ENCODE measurements around the gene KIF3B. TPM values are rescaled to one million over a fixed set of nuclear protein-coding genes. Genes with fewer than 3 reads are reported as not detected.
A peak's percentile ranks its signal among the peaks of the same experiment; 100 is the strongest.
"Not testable (repeated sequence)": the region's sequence is repeated elsewhere in the genome, so short reads cannot be mapped to it uniquely, and the experiment has no call there.

Gene KIF3B
- total and polyA plus RNA-seq, 4 experiments from 2014 or later, result 1.6 to 14.5 (median 9.7) TPM

DNA sequence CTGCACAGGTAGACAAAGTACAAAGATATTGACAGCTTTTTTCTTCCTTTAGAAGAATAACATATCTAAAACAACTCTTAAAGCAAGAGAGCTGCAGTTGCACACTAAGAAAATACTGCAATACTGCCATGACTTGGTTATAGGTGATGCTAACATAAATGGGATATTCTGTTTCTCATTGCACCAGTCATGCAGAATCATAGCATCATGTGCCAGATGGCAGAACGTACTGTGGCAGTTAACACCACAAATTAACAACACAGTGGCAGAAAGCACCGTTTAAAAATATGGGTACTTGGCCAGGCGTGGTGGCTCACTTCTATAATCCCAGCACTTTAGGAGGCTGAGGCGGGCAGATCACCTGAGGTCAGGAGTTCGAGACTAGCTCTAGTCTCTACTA is 88.1 kb downstream of the KIF3B start:
- Histone ChIP-seq H3K9me3 (ENCODE audit: control insufficient read depth in 1 of 2, low read length in 2 of 2) (no peaks in the 10 kb centered on the region), H3K36me3 (ENCODE audit: insufficient read depth, low read length) (peaks cover 8% of the 10 kb centered on the region), H3K27me3 (ENCODE audit: insufficient read depth, low read length) (no peaks in the 10 kb centered on the region), H3K4me3 (ENCODE audit: low read length in 2 of 2) (no peak overlapping the region), H3K27ac (ENCODE audit: low read depth, low read length) (peak overlapping the region; percentile 5), H3K4me1 (ENCODE audit: insufficient read depth, low read length) (peaks cover 88% of the 10 kb centered on the region)
- CTCF ChIA-PET (ENCODE audit: partially characterized antibody), result interaction anchor here (0.6 kb wide), 1 partner anchor 23 kb away, joined by 3 read pairs; no protein-coding TSS in a partner anchor
- no peaks in the 10 kb centered on the region for H3K9me3 Mint-ChIP-seq
- H3K4me1 Mint-ChIP-seq, result peaks cover 60 to 81% (median 73%) of the 10 kb centered on the region in 4 donors
- H3K27me3 Mint-ChIP-seq, result no peaks in the 10 kb centered on the region
- peak overlapping the region in 5 of 7 donors; percentile 6 to 93 (median 36) for H3K27ac Mint-ChIP-seq
- intact Hi-C loops (cut with micrococcal nuclease), result no loop called here
- peaks cover 7 to 34% of the 10 kb centered on the region in 2 donors for H3K36me3 Mint-ChIP-seq
- peak overlapping the region in 5 of 8 donors; percentile 4 to 46 (median 16) for H3K4me3 Mint-ChIP-seq
- no peak for DNase-seq
- POLR2A ChIA-PET (ENCODE audit: partially characterized antibody), result no interaction called here

DNA sequence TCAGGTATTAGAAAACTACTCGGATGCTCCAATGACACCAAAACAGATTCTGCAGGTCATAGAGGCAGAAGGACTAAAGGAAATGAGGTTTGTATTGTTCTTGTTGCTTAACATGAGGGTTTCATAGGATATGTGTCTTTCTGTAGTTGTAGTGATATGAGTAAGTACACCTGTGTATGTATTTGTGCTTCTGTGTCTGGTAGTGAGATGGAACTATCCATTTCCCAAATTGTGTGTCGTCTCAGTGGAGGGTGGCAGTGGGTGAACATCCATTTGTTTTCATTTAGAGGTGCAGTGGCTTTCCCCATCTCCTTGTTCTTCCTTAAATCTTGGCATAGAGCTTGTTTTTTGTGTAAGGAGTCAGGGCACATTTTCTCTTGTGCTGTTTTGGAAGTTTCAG is 88.9 kb downstream of the KIF3B start:
- Mint-ChIP-seq H3K27me3 (no peaks in the 10 kb centered on the region), H3K9me3 (no peaks in the 10 kb centered on the region), H3K4me1 (peaks cover 57 to 73% (median 67%) of the 10 kb centered on the region in 4 donors), H3K36me3 (peaks cover 7 to 35% of the 10 kb centered on the region in 2 donors), H3K27ac (peak overlapping the region in 6 of 7 donors; percentile 4 to 93 (median 34)), H3K4me3 (peak overlapping the region in 4 of 8 donors; percentile 3 to 35 (median 17))
- H3K27ac ChIP-seq (ENCODE audit: low read depth, low read length), result no peak overlapping the region
- ChIA-PET POLR2A (ENCODE audit: partially characterized antibody) (interaction anchor here (0.7 kb wide), 1 partner anchor 9 kb away, joined by 3 read pairs; no protein-coding TSS in a partner anchor), CTCF (ENCODE audit: partially characterized antibody) (no interaction called here)
- peaks cover 8% of the 10 kb centered on the region for H3K36me3 ChIP-seq (ENCODE audit: insufficient read depth, low read length)
- intact Hi-C loops (cut with micrococcal nuclease), result no loop called here
- no peak for DNase-seq
- H3K4me3 ChIP-seq (ENCODE audit: low read length in 2 of 2), result no peak overlapping the region
- peaks cover 80% of the 10 kb centered on the region for H3K4me1 ChIP-seq (ENCODE audit: insufficient read depth, low read length)
- H3K27me3 ChIP-seq (ENCODE audit: insufficient read depth, low read length), result no peaks in the 10 kb centered on the region
- H3K9me3 ChIP-seq (ENCODE audit: control insufficient read depth in 1 of 2, low read length in 2 of 2), result no peaks in the 10 kb centered on the region

- peaks cover 8% of the 10 kb centered on the region for H3K36me3 ChIP-seq (ENCODE audit: insufficient read depth, low read length)
- no peaks in the 10 kb centered on the region for H3K27me3 Mint-ChIP-seq
- H3K36me3 Mint-ChIP-seq, result peaks cover 15 to 41% of the 10 kb centered on the region in 2 donors
- H3K4me1 ChIP-seq (ENCODE audit: insufficient read depth, low read length), result peaks cover 60% of the 10 kb centered on the region
- peaks cover 46 to 54% (median 50%) of the 10 kb centered on the region in 4 donors for H3K4me1 Mint-ChIP-seq
- H3K9me3 Mint-ChIP-seq, result no peaks in the 10 kb centered on the region
- CTCF ChIA-PET (ENCODE audit: partially characterized antibody), result no interaction called here
- H3K27ac Mint-ChIP-seq, result peak overlapping the region in 3 of 7 donors; percentile 36 to 72 (median 42)
- H3K27me3 ChIP-seq (ENCODE audit: insufficient read depth, low read length), result no peaks in the 10 kb centered on the region
- no peaks in the 10 kb centered on the region for H3K9me3 ChIP-seq (ENCODE audit: control insufficient read depth in 1 of 2, low read length in 2 of 2)
- DNase-seq, result no peak
- H3K4me3 Mint-ChIP-seq, result no peak overlapping the region
- intact Hi-C loops (cut with micrococcal nuclease), result no loop called here
- POLR2A ChIA-PET (ENCODE audit: partially characterized antibody), result interaction anchor here (1.6 kb wide), 2 partner anchors 9 to 10 kb away, joined by 6 to 7 read pairs; partner anchors contain the start of gene ASXL1
- H3K4me3 ChIP-seq (ENCODE audit: low read length in 2 of 2), result no peak overlapping the region
- no peak overlapping the region for H3K27ac ChIP-seq (ENCODE audit: low read depth, low read length)
Measured at GRCh38 chr20:32368323-32368722, 90.9 kb downstream of the KIF3B start.

GRCh38 chr20:32368925-32369324 is 91.5 kb downstream of the KIF3B start:
- Mint-ChIP-seq H3K9me3 (no peaks in the 10 kb centered on the region), H3K4me1 (peaks cover 40 to 48% (median 44%) of the 10 kb centered on the region in 4 donors), H3K36me3 (peaks cover 15 to 41% of the 10 kb centered on the region in 2 donors), H3K27me3 (no peaks in the 10 kb centered on the region), H3K27ac (peak overlapping the region in 5 of 7 donors; percentile 15 to 70 (median 55)), H3K4me3 (peak overlapping the region in 2 of 8 donors; percentile 1 to 22)
- Histone ChIP-seq H3K4me1 (ENCODE audit: insufficient read depth, low read length) (peaks cover 54% of the 10 kb centered on the region), H3K9me3 (ENCODE audit: control insufficient read depth in 1 of 2, low read length in 2 of 2) (no peaks in the 10 kb centered on the region), H3K36me3 (ENCODE audit: insufficient read depth, low read length) (peaks cover 9% of the 10 kb centered on the region), H3K27ac (ENCODE audit: low read depth, low read length) (no peak overlapping the region), H3K4me3 (ENCODE audit: low read length in 2 of 2) (no peak overlapping the region), H3K27me3 (ENCODE audit: insufficient read depth, low read length) (no peaks in the 10 kb centered on the region)
- POLR2A ChIA-PET (ENCODE audit: partially characterized antibody), result interaction anchor here (1.3 to 1.6 kb wide), 3 partner anchors 9 to 11 kb away, joined by 6 to 7 read pairs (median 7); partner anchors contain the start of gene ASXL1
- CTCF ChIA-PET (ENCODE audit: partially characterized antibody), result no interaction called here
- intact Hi-C loops (cut with micrococcal nuclease), result no loop called here
- no peak for DNase-seq

DNA sequence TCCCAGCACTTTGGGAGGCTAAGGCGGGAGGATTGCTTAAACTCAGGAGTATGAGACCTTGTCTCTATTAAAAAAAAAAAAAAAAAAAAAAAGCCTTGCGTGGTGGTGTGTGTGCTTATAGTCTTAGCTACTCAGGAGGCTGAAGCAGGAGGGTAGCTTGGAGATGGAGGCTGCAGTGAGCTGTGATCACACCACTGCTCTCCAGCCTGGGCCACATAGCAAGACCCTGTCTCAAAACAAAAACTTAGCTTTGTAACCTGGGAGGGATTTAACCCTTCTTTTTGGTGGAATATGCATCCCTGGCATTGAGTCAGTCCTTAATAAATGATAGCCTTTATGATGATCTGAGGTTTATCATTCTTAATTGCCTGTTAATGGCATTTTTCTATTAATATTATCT is 93.4 kb downstream of the KIF3B start:
- Histone ChIP-seq H3K27ac (ENCODE audit: low read depth, low read length) (no peak overlapping the region), H3K36me3 (ENCODE audit: insufficient read depth, low read length) (peaks cover 15% of the 10 kb centered on the region), H3K4me1 (ENCODE audit: insufficient read depth, low read length) (peaks cover 35% of the 10 kb centered on the region), H3K4me3 (ENCODE audit: low read length in 2 of 2) (no peak overlapping the region), H3K27me3 (ENCODE audit: insufficient read depth, low read length) (no peaks in the 10 kb centered on the region), H3K9me3 (ENCODE audit: control insufficient read depth in 1 of 2, low read length in 2 of 2) (no peaks in the 10 kb centered on the region)
- peaks cover 25 to 31% (median 28%) of the 10 kb centered on the region in 4 donors for H3K4me1 Mint-ChIP-seq
- H3K36me3 Mint-ChIP-seq, result peaks cover 15 to 49% of the 10 kb centered on the region in 2 donors
- H3K9me3 Mint-ChIP-seq, result no peaks in the 10 kb centered on the region
- CTCF ChIA-PET (ENCODE audit: partially characterized antibody), result interaction anchor here (1.1 kb wide), 1 partner anchor 10 kb away, joined by 3 read pairs; no protein-coding TSS in a partner anchor
- peak overlapping the region in 1 of 7 donors; percentile 13 for H3K27ac Mint-ChIP-seq
- POLR2A ChIA-PET (ENCODE audit: partially characterized antibody), result interaction anchor here (1.7 to 1.8 kb wide), 2 partner anchors 12 to 14 kb away, joined by 5 to 6 read pairs; no protein-coding TSS in a partner anchor
- intact Hi-C loops (cut with micrococcal nuclease), result no loop called here
- no peaks in the 10 kb centered on the region for H3K27me3 Mint-ChIP-seq
- no peak for DNase-seq
- no peak overlapping the region for H3K4me3 Mint-ChIP-seq

DNA sequence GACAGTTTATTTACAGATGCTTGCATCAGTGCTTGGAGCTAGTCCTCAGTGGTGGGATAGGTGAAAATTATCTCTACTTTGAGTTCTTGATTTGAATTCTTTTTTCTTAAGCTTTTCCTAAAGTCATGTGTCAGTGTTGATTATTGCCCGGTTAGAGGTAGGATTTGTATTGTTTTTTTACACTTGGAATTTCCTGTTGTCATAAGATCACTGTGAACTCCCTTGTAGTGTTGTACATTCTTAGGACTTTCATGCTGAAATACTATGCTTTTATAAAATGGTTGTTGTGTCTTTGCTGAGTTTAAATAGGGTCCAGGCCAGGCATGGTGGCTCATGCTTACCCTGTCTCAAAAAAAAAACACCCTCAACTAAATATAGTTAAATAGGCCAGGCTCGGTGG is 101.0 kb downstream of the KIF3B start:
- Histone ChIP-seq H3K4me1 (ENCODE audit: insufficient read depth, low read length) (peaks cover under 1% of the 10 kb centered on the region), H3K4me3 (ENCODE audit: low read length in 2 of 2) (no peak overlapping the region), H3K9me3 (ENCODE audit: control insufficient read depth in 1 of 2, low read length in 2 of 2) (no peaks in the 10 kb centered on the region), H3K27me3 (ENCODE audit: insufficient read depth, low read length) (no peaks in the 10 kb centered on the region), H3K36me3 (ENCODE audit: insufficient read depth, low read length) (peaks cover 10% of the 10 kb centered on the region), H3K27ac (ENCODE audit: low read depth, low read length) (no peak overlapping the region)
- intact Hi-C loops (cut with micrococcal nuclease), result no loop called here
- Mint-ChIP-seq H3K4me1 (peaks cover 6 to 10% (median 8%) of the 10 kb centered on the region in 4 donors), H3K36me3 (peaks cover 7 to 28% of the 10 kb centered on the region in 2 donors), H3K9me3 (no peaks in the 10 kb centered on the region), H3K27ac (peak overlapping the region in 3 of 7 donors; percentile 18 to 54 (median 38)), H3K4me3 (no peak overlapping the region), H3K27me3 (no peaks in the 10 kb centered on the region)
- no peak for DNase-seq
- ChIA-PET POLR2A (ENCODE audit: partially characterized antibody) (no interaction called here), CTCF (ENCODE audit: partially characterized antibody) (no interaction called here)

GRCh38 chr20:32380037-32380436 is 102.6 kb downstream of the KIF3B start:
- H3K9me3 ChIP-seq (ENCODE audit: control insufficient read depth in 1 of 2, low read length in 2 of 2); H3K27ac ChIP-seq (ENCODE audit: low read depth, low read length); H3K9me3 Mint-ChIP-seq; H3K4me3 Mint-ChIP-seq; H3K27me3 ChIP-seq (ENCODE audit: insufficient read depth, low read length); H3K27me3 Mint-ChIP-seq; intact Hi-C loops (cut with micrococcal nuclease); H3K36me3 ChIP-seq (ENCODE audit: insufficient read depth, low read length); DNase-seq; H3K4me3 ChIP-seq (ENCODE audit: low read length in 2 of 2): not testable (repeated sequence)
- Mint-ChIP-seq H3K27ac (peak overlapping the region in 1 of 7 donors; percentile 27), H3K36me3 (peaks cover 11 to 27% of the 10 kb centered on the region in 2 donors), H3K4me1 (peaks cover 19 to 22% (median 21%) of the 10 kb centered on the region in 4 donors)
- peaks cover 13% of the 10 kb centered on the region for H3K4me1 ChIP-seq (ENCODE audit: insufficient read depth, low read length)
- ChIA-PET CTCF (ENCODE audit: partially characterized antibody) (interaction anchor here (0.9 kb wide), 1 partner anchor 9 kb away, joined by 3 read pairs; no protein-coding TSS in a partner anchor), POLR2A (ENCODE audit: partially characterized antibody) (interaction anchor here (1.2 kb wide), 1 partner anchor 22 kb away, joined by 4 read pairs; the partner anchor contains the start of gene ASXL1)
